Fibroblast of lung (primary cell): ENCODE data around the gene VRK1.

ENCODE experiments used
- CTCF ChIP-seq, 2 donors: IDR thresholded peaks in 1 of 2; conservative IDR thresholded peaks in 1 of 2; 1 replicate in 1 of 2; 2 replicates in 1 of 2; pipeline ENCODE4 v1.5.1; 2011 to 2012; ENCODE audit warnings: low read length in 2 of 2, control low read depth in 1 of 2, inconsistent platforms in 1 of 2, low read depth in 1 of 2, mild to moderate bottlenecking in 1 of 2
- EZH2 ChIP-seq: IDR thresholded peaks from 2 replicates; pipeline ENCODE4 v1.5.1; 2012; ENCODE audit warnings: low read length, control low read depth, mild to moderate bottlenecking; ENCODE audit errors: missing control alignments

GRCh38 chr14:96823652-96824051 lies 26.5 kb downstream of the VRK1 start:
- TF ChIP-seq CTCF (conservative IDR thresholded peaks at IDR 0.05 in 1 of 2, IDR thresholded peaks at IDR 0.05 in 1 of 2; ENCODE audit: low read depth in 1 of 2, low read length in 2 of 2) (no peak), EZH2 (no peak)
